HepG2 (cell line): ENCODE measurements around the gene GRB7. TPM values are rescaled to one million over a fixed set of nuclear protein-coding genes. Genes with fewer than 3 reads are reported as not detected.

Experiments
- AGO2 ChIP-seq: fragments of 200-400 bp; formaldehyde crosslinking; optimal IDR thresholded peaks from 2 replicates; pipeline ENCODE3; 2017; ENCODE audit warnings: mild to moderate bottlenecking, low read depth, low read length, moderate library complexity
- BRD4 ChIP-seq: sonication (generic); formaldehyde crosslinking; IDR thresholded peaks from 2 replicates; pipeline ENCODE4 v1.4.0; 2020; ENCODE audit warnings: missing genetic modification reagents
- CCDC6 ChIP-seq: sonication (generic); formaldehyde crosslinking; IDR thresholded peaks from 2 replicates; pipeline ENCODE4 v1.8.1; 2022; ENCODE audit warnings: mild to moderate bottlenecking, missing genetic modification reagents, moderate library complexity
- ELK4 ChIP-seq: sonication (generic); formaldehyde crosslinking; IDR thresholded peaks from 2 replicates; pipeline ENCODE4 v1.9.0; 2021; ENCODE audit warnings: missing genetic modification reagents, borderline replicate concordance
- HMG20B ChIP-seq: conservative IDR thresholded peaks from 2 replicates; pipeline ENCODE4 v1.6.1; 2016; ENCODE audit warnings: missing genetic modification reagents, missing compliant biosample characterization
- HMGA1 ChIP-seq: sonication (generic); formaldehyde crosslinking; conservative IDR thresholded peaks from 2 replicates; pipeline ENCODE4 v1.4.0; 2020; ENCODE audit warnings: missing genetic modification reagents
- HNRNPH1 ChIP-seq: fragments of 200-400 bp; formaldehyde crosslinking; optimal IDR thresholded peaks from 2 replicates; pipeline ENCODE3; 2017; ENCODE audit warnings: mild to moderate bottlenecking, low read depth, low read length
- HNRNPUL1 ChIP-seq: fragments of 200-400 bp; formaldehyde crosslinking; IDR thresholded peaks from 2 replicates; pipeline ENCODE4 v1.6.1; 2017; ENCODE audit warnings: low read depth, mild to moderate bottlenecking, low read length, moderate library complexity
- MIER2 ChIP-seq: IDR thresholded peaks from 2 replicates; pipeline ENCODE4 v1.6.1; 2016; ENCODE audit warnings: missing biosample characterization, missing genetic modification reagents
- MLLT10 ChIP-seq: sonication (generic); formaldehyde crosslinking; IDR thresholded peaks from 2 replicates; pipeline ENCODE4 v1.4.0; 2020; ENCODE audit warnings: missing genetic modification reagents
- MXI1 ChIP-seq: IDR thresholded peaks from 3 replicates; pipeline ENCODE4 v1.6.1; 2012; ENCODE audit warnings: low read depth, low read length, inconsistent platforms, borderline replicate concordance
- NCOA1 ChIP-seq: sonication (generic); formaldehyde crosslinking; IDR thresholded peaks from 2 replicates; pipeline ENCODE4 v1.9.0; 2021; ENCODE audit warnings: missing genetic modification reagents
- NR2C2 ChIP-seq: sonication (generic); formaldehyde crosslinking; IDR thresholded peaks from 2 replicates; pipeline ENCODE4 v1.4.0; 2020; ENCODE audit warnings: missing genetic modification reagents, mild to moderate bottlenecking, moderate library complexity, borderline replicate concordance
- SOX5 ChIP-seq: IDR thresholded peaks from 2 replicates; pipeline ENCODE4 v1.6.1; 2016; ENCODE audit warnings: borderline replicate concordance
- ZBTB3 ChIP-seq: sonication (generic); formaldehyde crosslinking; IDR thresholded peaks from 2 replicates; pipeline ENCODE4 v1.4.0; 2020; ENCODE audit warnings: low read depth, mild to moderate bottlenecking, moderate library complexity, missing genetic modification reagents, borderline replicate concordance
- ZFP37 ChIP-seq: sonication (generic); formaldehyde crosslinking; IDR thresholded peaks from 2 replicates; pipeline ENCODE4 v1.4.0; 2020; ENCODE audit warnings: missing genetic modification reagents, borderline replicate concordance
- ZMYM4 ChIP-seq: sonication (generic); formaldehyde crosslinking; IDR thresholded peaks from 2 replicates; pipeline ENCODE4 v1.8.1; 2023; ENCODE audit warnings: mild to moderate bottlenecking, missing genetic modification reagents
- ZNF343 ChIP-seq: sonication (generic); formaldehyde crosslinking; IDR thresholded peaks from 2 replicates; pipeline ENCODE4 v1.4.0; 2020; ENCODE audit warnings: mild to moderate bottlenecking, missing genetic modification reagents
- ZNF451 ChIP-seq: sonication (generic); formaldehyde crosslinking; IDR thresholded peaks from 2 replicates; pipeline ENCODE4 v1.5.0; 2020; ENCODE audit warnings: mild to moderate bottlenecking, missing genetic modification reagents
- ZNF484 ChIP-seq: sonication (generic); formaldehyde crosslinking; IDR thresholded peaks from 2 replicates; pipeline ENCODE4 v1.5.1; 2020; ENCODE audit warnings: mild to moderate bottlenecking, low read depth, missing genetic modification reagents, borderline replicate concordance
- ZNF510 ChIP-seq: sonication (generic); formaldehyde crosslinking; IDR thresholded peaks from 2 replicates; pipeline ENCODE4 v1.4.0; 2020; ENCODE audit warnings: low read depth, mild to moderate bottlenecking, missing genetic modification reagents
- ZSCAN5A ChIP-seq: sonication (generic); formaldehyde crosslinking; IDR thresholded peaks from 2 replicates; pipeline ENCODE4 v1.8.0; 2022; ENCODE audit warnings: mild to moderate bottlenecking, missing genetic modification reagents, borderline replicate concordance
- polyA plus RNA-seq, 8 experiments: library from polyadenylated mRNA; depleted of rRNA in 3 of 8; stranded (reverse) in 7 of 8; unstranded in 1 of 8; fragments of >200 nt; fragmentation: Illumina TruSeq in 4 of 8; extraction: Trizol in 4 of 8; gene quantifications; 2 replicates each; pipeline versions ENCODE4 v1.2.1 to v1.2.3, GENCODE V29; 2011 to 2016; ENCODE audit warnings: low read depth in 4 of 8, missing spikeins in 1 of 8, mixed read lengths in 1 of 8; ENCODE audit not compliant: insufficient read depth in 1 of 8
- total RNA-seq, 5 experiments: library from RNA; depleted of rRNA; stranded (reverse); fragments of >200 nt; fragmentation: Illumina TruSeq; extraction: Trizol; gene quantifications; 2 replicates each; pipeline ENCODE4 v1.2.3, GENCODE V29; 2016; ENCODE audit warnings: low read depth in 1 of 5
- TF ChIP-seq, protein P1 (sequence below): sonication (generic); formaldehyde crosslinking; conservative IDR thresholded peaks from 2 replicates; pipeline ENCODE4 v1.8.1; 2023; ENCODE audit warnings: missing genetic modification reagents
- TF ChIP-seq, protein P2 (sequence below): sonication (generic); formaldehyde crosslinking; IDR thresholded peaks from 2 replicates; pipeline ENCODE4 v1.5.0; 2020; ENCODE audit warnings: mild to moderate bottlenecking, missing genetic modification reagents, moderate library complexity

GRB7 gene
- total and polyA plus RNA-seq, 2 of the 13 experiments (the other 11 are each of a cell fraction or from before 2014, with no cell fraction given), result 60.2 to 77.7 TPM

- 0 out of 2 replicates have a peak, but pooled peaks have one; percentile 62 for TF ChIP-seq ZSCAN5A (CRISPR knock-in tag)
- TF ChIP-seq ZBTB3, result peak; percentile 62; the same call in 1 of the 2 replicates
- TF ChIP-seq ZFP37 (CRISPR knock-in tag), result peak; percentile 84
- TF ChIP-seq ZNF343 (CRISPR knock-in tag), result 0 out of 2 replicates have a peak, but pooled peaks have one; percentile 48
- no peak for TF ChIP-seq ZNF451 (CRISPR knock-in tag)
- no peak for TF ChIP-seq HMGA1 (CRISPR knock-in tag)
- TF ChIP-seq BRD4, result peak; percentile 66; the same call in 1 of the 2 replicates
- TF ChIP-seq MLLT10 (CRISPR knock-in tag), result 0 out of 2 replicates have a peak, but pooled peaks have one; percentile 53
- TF ChIP-seq, protein P1, sequence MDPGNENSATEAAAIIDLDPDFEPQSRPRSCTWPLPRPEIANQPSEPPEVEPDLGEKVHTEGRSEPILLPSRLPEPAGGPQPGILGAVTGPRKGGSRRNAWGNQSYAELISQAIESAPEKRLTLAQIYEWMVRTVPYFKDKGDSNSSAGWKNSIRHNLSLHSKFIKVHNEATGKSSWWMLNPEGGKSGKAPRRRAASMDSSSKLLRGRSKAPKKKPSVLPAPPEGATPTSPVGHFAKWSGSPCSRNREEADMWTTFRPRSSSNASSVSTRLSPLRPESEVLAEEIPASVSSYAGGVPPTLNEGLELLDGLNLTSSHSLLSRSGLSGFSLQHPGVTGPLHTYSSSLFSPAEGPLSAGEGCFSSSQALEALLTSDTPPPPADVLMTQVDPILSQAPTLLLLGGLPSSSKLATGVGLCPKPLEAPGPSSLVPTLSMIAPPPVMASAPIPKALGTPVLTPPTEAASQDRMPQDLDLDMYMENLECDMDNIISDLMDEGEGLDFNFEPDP (CRISPR knock-in tag), result peak; percentile 96; the same call in 1 of the 2 replicates
- TF ChIP-seq AGO2, result peak; percentile 94
- TF ChIP-seq MXI1, result no peak
- no peak for TF ChIP-seq MIER2 (CRISPR knock-in tag)
- TF ChIP-seq, protein P2, sequence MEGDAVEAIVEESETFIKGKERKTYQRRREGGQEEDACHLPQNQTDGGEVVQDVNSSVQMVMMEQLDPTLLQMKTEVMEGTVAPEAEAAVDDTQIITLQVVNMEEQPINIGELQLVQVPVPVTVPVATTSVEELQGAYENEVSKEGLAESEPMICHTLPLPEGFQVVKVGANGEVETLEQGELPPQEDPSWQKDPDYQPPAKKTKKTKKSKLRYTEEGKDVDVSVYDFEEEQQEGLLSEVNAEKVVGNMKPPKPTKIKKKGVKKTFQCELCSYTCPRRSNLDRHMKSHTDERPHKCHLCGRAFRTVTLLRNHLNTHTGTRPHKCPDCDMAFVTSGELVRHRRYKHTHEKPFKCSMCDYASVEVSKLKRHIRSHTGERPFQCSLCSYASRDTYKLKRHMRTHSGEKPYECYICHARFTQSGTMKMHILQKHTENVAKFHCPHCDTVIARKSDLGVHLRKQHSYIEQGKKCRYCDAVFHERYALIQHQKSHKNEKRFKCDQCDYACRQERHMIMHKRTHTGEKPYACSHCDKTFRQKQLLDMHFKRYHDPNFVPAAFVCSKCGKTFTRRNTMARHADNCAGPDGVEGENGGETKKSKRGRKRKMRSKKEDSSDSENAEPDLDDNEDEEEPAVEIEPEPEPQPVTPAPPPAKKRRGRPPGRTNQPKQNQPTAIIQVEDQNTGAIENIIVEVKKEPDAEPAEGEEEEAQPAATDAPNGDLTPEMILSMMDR (CRISPR knock-in tag), result peak; percentile 1; the same call in 1 of the 2 replicates
- TF ChIP-seq ZMYM4 (CRISPR knock-in tag), result peak; percentile 80
- TF ChIP-seq NR2C2, result 0 out of 2 replicates have a peak, but pooled peaks have one; percentile 30
- TF ChIP-seq ZNF484 (CRISPR knock-in tag), result no peak
- 0 out of 2 replicates have a peak, but pooled peaks have one; percentile 62 for TF ChIP-seq ELK4
- no peak for TF ChIP-seq HNRNPH1
- TF ChIP-seq SOX5 (CRISPR knock-in tag), result peak; percentile 15; the same call in 1 of the 2 replicates
- no peak for TF ChIP-seq HNRNPUL1
- no peak for TF ChIP-seq ZNF510 (CRISPR knock-in tag)
- TF ChIP-seq CCDC6 (CRISPR knock-in tag), result peak; percentile 69; the same call in 1 of the 2 replicates
- peak; percentile 95 for TF ChIP-seq NCOA1 (CRISPR knock-in tag)
- no peak for TF ChIP-seq HMG20B (CRISPR knock-in tag)
Observed at GRCh38 chr17:39737760-39738567, at the start of gene GRB7 (continued).
